ENCODE data around the gene ENDOG. TPM values are rescaled to one million over a fixed set of nuclear protein-coding genes. Genes with fewer than 3 reads are reported as not detected.

Gene ENDOG
- total and polyA plus RNA-seq, 2 experiments from 2014 or later = 15.1 to 23.5 TPM

- TF ChIP-seq EZH2phosphoT487 (IDR thresholded peaks at IDR 0.05; ENCODE audit: unreplicated experiment) (no peak), REST (IDR thresholded peaks at IDR 0.05; ENCODE audit: unreplicated experiment) (no peak), CREB1 (CRISPR knock-in tag; IDR thresholded peaks at IDR 0.05; ENCODE audit: low read depth) (no peak), ZNF331 (CRISPR knock-in tag; IDR thresholded peaks at IDR 0.05; ENCODE audit: low read depth) (no peak), POLR2AphosphoS5 (IDR thresholded peaks at IDR 0.05; ENCODE audit: low read depth) (no peak), JUNB (IDR thresholded peaks at IDR 0.05; ENCODE audit: unreplicated experiment) (no peak), CTCF (conservative IDR thresholded peaks at IDR 0.05; ENCODE audit: low read depth in 2 of 2) (no peak), STAT1 (IDR thresholded peaks at IDR 0.05; ENCODE audit: unreplicated experiment) (no peak), ZNF462 (CRISPR knock-in tag; IDR thresholded peaks at IDR 0.05) (no peak), ETS1 (IDR thresholded peaks at IDR 0.05) (no peak), EZH2 (IDR thresholded peaks at IDR 0.05; ENCODE audit: low read depth, unreplicated experiment) (no peak), NANOG (IDR thresholded peaks at IDR 0.05; ENCODE audit: borderline replicate concordance) (no peak), ZNF114 (CRISPR knock-in tag; IDR thresholded peaks at IDR 0.05) (no peak)
- Histone ChIP-seq H3K4me3 (no peak overlapping the region), H3K36me3 (ENCODE audit: insufficient read depth) (no peaks in the 10 kb centered on the region), H3K27ac (ENCODE audit: low read depth) (no peak overlapping the region), H3K27me3 (ENCODE audit: insufficient read depth) (no peaks in the 10 kb centered on the region), H3K9me2 (ENCODE audit: insufficient read depth) (no peaks in the 10 kb centered on the region), H3F3A (replicated peaks; ENCODE audit: low read depth) (no peaks in the 10 kb centered on the region), H3K4me1 (ENCODE audit: insufficient read depth) (no peaks in the 10 kb centered on the region), H4K20me1 (replicated peaks; ENCODE audit: insufficient read depth) (peaks cover 6% of the 10 kb centered on the region; the same call in 1 of the 2 replicates), H3K79me2 (replicated peaks; ENCODE audit: insufficient read depth) (peaks cover 22% of the 10 kb centered on the region), H2AFZ (no peak overlapping the region), H3K4me2 (no peak overlapping the region)
- Mint-ChIP-seq H3K36me3 (ENCODE audit: low read depth) (peaks cover 12% of the 10 kb centered on the region), H3K4me1 (no peaks in the 10 kb centered on the region), H3K27ac (0 out of 2 replicates have a peak overlapping the region, but pooled peaks have one; percentile 9), H3K9me3 (no peaks in the 10 kb centered on the region; the same call in 2 of the 3 replicates), H3K4me3 (no peak overlapping the region), H3K27me3 (ENCODE audit: insufficient read depth, low read depth, poor library complexity) (peaks cover 5% of the 10 kb centered on the region)
- DNase-seq (ENCODE audit: low spot score) (no peak), ATAC-seq (no peak)
Observed at GRCh38 chr9:128870128-128870940, 52.0 kb downstream of the ENDOG start.

Measured in GM23338 (cell line).